HCT116 (cell line): Measurements from ENCODE around the gene NTN4. TPM values are rescaled to one million over a fixed set of nuclear protein-coding genes. Genes with fewer than 3 reads are reported as not detected.

ENCODE experiments used
- ATAC-seq: fragments of 200-7000 bp; cut with Tn5 transposase; 2 replicates; pipeline ENCODE4 v1.9.1; 2020; ENCODE audit warnings: mild to moderate bottlenecking, moderate library complexity
- BruUV-seq: library from RNA; stranded (reverse); fragments of 400-500 nt; replicated peaks from 2 replicates; lab custom pipeline; 2021; lab: Mats Ljungman, UMichigan
- CTCF ChIA-PET: fragments of 300-600 bp; sonication (Branson Sonifier 250); formaldehyde crosslinking; loops from one replicate; lab custom pipeline; 2021; ENCODE audit warnings: antibody characterized with exemption; lab: Charles Lee
- POLR2A ChIA-PET: fragments of 300-600, 350-600 bp; sonication (Branson Sonifier 250); formaldehyde crosslinking; loops from one replicate; lab custom pipeline; 2021; ENCODE audit warnings: antibody characterized with exemption; lab: Charles Lee
- RAD21 ChIA-PET, 2 experiments: fragments of 300-600 bp; sonication (Branson Sonifier 250); formaldehyde crosslinking; loops; one replicate each; lab custom pipeline; 2023; ENCODE audit warnings: low total read pairs in 2 of 2; ENCODE audit not compliant: uncharacterized antibody in 2 of 2, unreplicated experiment in 2 of 2, low non-redundant PET in 1 of 2; lab: Charles Lee
- DNase-seq: peaks from one replicate; pipeline ENCODE4 v3.0.0-alpha.2; 2010; ENCODE audit warnings: low read depth, low spot score
- H2AFZ ChIP-seq: fragments of 200-600 bp; shearing (Covaris generic), sonication (generic); 2 replicates; pipeline ENCODE4 v1.6.1; 2017; ENCODE audit warnings: low read depth, mixed run types, mixed read lengths, antibody characterized with exemption, low read length; ENCODE audit not compliant: poor library complexity, severe bottlenecking
- H3K27ac ChIP-seq: 2 replicates; pipeline ENCODE4 v1.5.1; 2012; ENCODE audit warnings: low read depth, low read length
- H3K27me3 ChIP-seq: fragments of 200-600 bp; sonication (generic); 2 replicates; pipeline ENCODE4 v1.6.1; 2016; ENCODE audit warnings: mixed run types, low read length, mixed read lengths; ENCODE audit not compliant: insufficient read depth
- H3K36me3 ChIP-seq, 2 experiments: fragments of 200-500 bp in 1 of 2; fragments of 200-600 bp in 1 of 2; sonication (Bioruptor generic) in 1 of 2; sonication (generic) in 1 of 2; 2 replicates each; pipeline versions ENCODE4 v1.5.1 to v1.6.1; 2014 to 2016; ENCODE audit warnings: low read length in 2 of 2, inconsistent platforms in 1 of 2, mixed read lengths in 1 of 2, mixed run types in 1 of 2; ENCODE audit not compliant: insufficient read depth in 2 of 2, control insufficient read depth in 1 of 2
- H3K4me1 ChIP-seq, 2 experiments: fragments of 200-600 bp in 1 of 2; sonication (generic) in 1 of 2; 2 replicates each; pipeline versions ENCODE4 v1.5.1 to v1.6.1; 2012 to 2017; ENCODE audit warnings: low read length in 2 of 2, inconsistent platforms in 1 of 2, mild to moderate bottlenecking in 1 of 2, mixed read lengths in 1 of 2, mixed run types in 1 of 2, moderate library complexity in 1 of 2; ENCODE audit not compliant: insufficient read depth in 2 of 2, control insufficient read depth in 1 of 2
- H3K4me2 ChIP-seq: fragments of 200-600 bp; sonication (generic); 2 replicates; pipeline ENCODE4 v1.6.1; 2017; ENCODE audit warnings: mixed run types, low read length, mixed read lengths
- H3K4me3 ChIP-seq, 2 experiments: fragments of 200-600 bp in 1 of 2; sonication (generic) in 1 of 2; replicated peaks in 1 of 2; 2 replicates each; pipeline ENCODE4 v1.5.1; 2011 to 2016; ENCODE audit warnings: low read length in 2 of 2, control low read depth in 1 of 2, low read depth in 1 of 2, mild to moderate bottlenecking in 1 of 2, mixed read lengths in 1 of 2, mixed run types in 1 of 2
- H3K79me2 ChIP-seq: fragments of 200-600 bp; sonication (generic); 2 replicates; pipeline ENCODE4 v1.6.1; 2017; ENCODE audit warnings: mild to moderate bottlenecking, mixed run types, low read length, moderate library complexity, mixed read lengths; ENCODE audit not compliant: insufficient read depth
- H3K9ac ChIP-seq: fragments of 200-600 bp; sonication (generic); 2 replicates; pipeline ENCODE4 v1.6.1; 2016; ENCODE audit warnings: low read length, mixed read lengths
- H3K9me2 ChIP-seq: fragments of 200-600 bp; sonication (generic), shearing (Covaris generic); 2 replicates; pipeline ENCODE4 v1.6.1; 2017; ENCODE audit warnings: mixed run types, mild to moderate bottlenecking, moderate library complexity; ENCODE audit not compliant: insufficient read depth
- H3K9me3 ChIP-seq, 2 experiments: fragments of 200-500 bp in 1 of 2; fragments of 200-600 bp in 1 of 2; sonication (Bioruptor generic) in 1 of 2; sonication (generic) in 1 of 2; 2 replicates each; pipeline ENCODE4 v1.6.1; 2014 to 2017; ENCODE audit warnings: low read length in 2 of 2, mixed read lengths in 2 of 2, inconsistent platforms in 1 of 2, low read depth in 1 of 2, mild to moderate bottlenecking in 1 of 2, mixed run types in 1 of 2, moderate library complexity in 1 of 2; ENCODE audit not compliant: control insufficient read depth in 1 of 2, insufficient read depth in 1 of 2
- H4K20me1 ChIP-seq: fragments of 200-600 bp; sonication (generic), shearing (Covaris generic); 2 replicates; pipeline ENCODE4 v1.6.1; 2017; ENCODE audit warnings: mixed run types, mild to moderate bottlenecking, moderate library complexity; ENCODE audit not compliant: insufficient read depth
- ATF3 ChIP-seq: IDR thresholded peaks from 2 replicates; pipeline ENCODE4 v1.6.1; 2012
- CBX3 ChIP-seq: IDR thresholded peaks from 2 replicates; pipeline ENCODE4 v1.6.1; 2012; ENCODE audit warnings: low read depth
- CEBPB ChIP-seq: IDR thresholded peaks from 2 replicates; pipeline ENCODE4 v1.6.1; 2012; ENCODE audit warnings: low read depth
- CTCF ChIP-seq, 3 experiments: fragments of 200-600 bp in 1 of 3; sonication (generic) in 1 of 3; IDR thresholded peaks in 2 of 3; conservative IDR thresholded peaks in 1 of 3; 2 replicates each; pipeline ENCODE4 v1.5.1; 2012 to 2017; ENCODE audit warnings: low read depth in 2 of 3, low read length in 2 of 3, antibody characterized with exemption in 1 of 3, borderline replicate concordance in 1 of 3, control low read depth in 1 of 3, mild to moderate bottlenecking in 1 of 3, mixed read lengths in 1 of 3, mixed run types in 1 of 3, moderate library complexity in 1 of 3; ENCODE audit not compliant: insufficient read depth in 1 of 3
- ELF1 ChIP-seq: IDR thresholded peaks from 2 replicates; pipeline ENCODE4 v1.6.1; 2012; ENCODE audit warnings: low read depth, borderline replicate concordance
- EZH2 ChIP-seq: fragments of 200-600 bp; sonication (generic); IDR thresholded peaks from 2 replicates; pipeline ENCODE4 v1.6.1; 2017; ENCODE audit warnings: antibody characterized with exemption, mixed run types
- EZH2phosphoT487 ChIP-seq: fragments of 200-600 bp; IDR thresholded peaks from 2 replicates; pipeline ENCODE4 v1.6.1; 2018; ENCODE audit warnings: antibody characterized with exemption, borderline replicate concordance
- FOSL1 ChIP-seq: IDR thresholded peaks from 2 replicates; pipeline ENCODE4 v1.6.1; 2012; ENCODE audit warnings: low read depth
- POLR2A ChIP-seq: IDR thresholded peaks from 2 replicates; pipeline ENCODE4 v1.7.0; 2011; ENCODE audit warnings: borderline replicate concordance; ENCODE audit not compliant: insufficient read depth, insufficient read length; ENCODE audit errors: extremely low read depth
- REST ChIP-seq: IDR thresholded peaks from 2 replicates; pipeline ENCODE4 v1.6.1; 2012; ENCODE audit warnings: low read depth
- SIN3A ChIP-seq: IDR thresholded peaks from 2 replicates; pipeline ENCODE4 v1.6.1; 2012; ENCODE audit warnings: low read depth
- SP1 ChIP-seq: IDR thresholded peaks from 2 replicates; pipeline ENCODE4 v1.6.1; 2012; ENCODE audit warnings: low read depth
- TCF7L2 ChIP-seq: IDR thresholded peaks from 2 replicates; pipeline ENCODE4 v1.7.0; 2011; ENCODE audit warnings: borderline replicate concordance, inconsistent platforms; ENCODE audit not compliant: insufficient read depth, insufficient read length; ENCODE audit errors: extremely low read depth
- YY1 ChIP-seq: IDR thresholded peaks from 2 replicates; pipeline ENCODE4 v1.6.1; 2011; ENCODE audit warnings: low read length, low read depth, moderate library complexity, mild to moderate bottlenecking; ENCODE audit not compliant: insufficient replicate concordance; ENCODE audit errors: extremely low read depth
- ZBTB33 ChIP-seq: IDR thresholded peaks from 2 replicates; pipeline ENCODE4 v1.6.1; 2011; ENCODE audit warnings: mild to moderate bottlenecking, low read length, moderate library complexity; ENCODE audit not compliant: insufficient replicate concordance; ENCODE audit errors: extremely low read depth
- ZNF274 ChIP-seq: fragments of 200-500 bp; sonication (Bioruptor generic); IDR thresholded peaks from 2 replicates; pipeline ENCODE4 v1.6.1; 2014; ENCODE audit warnings: mild to moderate bottlenecking, low read depth, low read length, inconsistent platforms
- intact Hi-C: fragments of 100-400 bp; cut with micrococcal nuclease; formaldehyde crosslinking; loops from 2 replicates; pipeline ENCODE4 v1.10.0; 2022
- total RNA-seq: library from RNA; stranded (reverse); gene quantifications from one replicate; pipeline ENCODE4 v1.2.1, GENCODE V29; 2021; ENCODE audit not compliant: unreplicated experiment

The NTN4 gene
- total RNA-seq, 1 experiment from 2014 or later: 4.3 TPM

- BruUV-seq: no TSS peak
- TF ChIP-seq ZNF274 (no peak), CTCF (IDR thresholded peaks at IDR 0.05 in 2 of 3, conservative IDR thresholded peaks at IDR 0.05 in 1 of 3; ENCODE audit: borderline replicate concordance in 1 of 3, insufficient read depth in 1 of 3, low read depth in 2 of 3, low read length in 2 of 3) (no peak), ZBTB33 (no peak), EZH2 (no peak), POLR2A (no peak), YY1 (no peak), EZH2phosphoT487 (no peak), ATF3 (no peak), CBX3 (no peak), ELF1 (no peak), TCF7L2 (no peak), CEBPB (no peak), FOSL1 (no peak), SP1 (no peak), SIN3A (no peak), REST (no peak)
- TF ChIP-seq, all 23 proteins: peak for 0
- intact Hi-C loops: no loop called here
- no peaks in the 10 kb centered on the region for H4K20me1 ChIP-seq
- no peaks in the 10 kb centered on the region for H3K27me3 ChIP-seq
- no peak overlapping the region for H3K9ac ChIP-seq
- ChIA-PET POLR2A (no interaction called here), RAD21 (no interaction called here), CTCF (no interaction called here)
- H3K9me3 ChIP-seq: no peaks in the 10 kb centered on the region
- no peaks in the 10 kb centered on the region for H3K9me2 ChIP-seq
- ATAC-seq: no peak
- no peaks in the 10 kb centered on the region for H3K79me2 ChIP-seq
- H2AFZ ChIP-seq: no peak overlapping the region
- no peak overlapping the region for H3K4me3 ChIP-seq
- H3K27ac ChIP-seq: no peak overlapping the region
- H3K4me2 ChIP-seq: no peak overlapping the region
- no peak for DNase-seq
- no peaks in the 10 kb centered on the region for H3K36me3 ChIP-seq
- no peaks in the 10 kb centered on the region for H3K4me1 ChIP-seq
These were observed 16.1 kb downstream of the NTN4 start for GRCh38 chr12:95774311-95775045.
